ENCODE measurements around the gene NANOS3.

DNA sequence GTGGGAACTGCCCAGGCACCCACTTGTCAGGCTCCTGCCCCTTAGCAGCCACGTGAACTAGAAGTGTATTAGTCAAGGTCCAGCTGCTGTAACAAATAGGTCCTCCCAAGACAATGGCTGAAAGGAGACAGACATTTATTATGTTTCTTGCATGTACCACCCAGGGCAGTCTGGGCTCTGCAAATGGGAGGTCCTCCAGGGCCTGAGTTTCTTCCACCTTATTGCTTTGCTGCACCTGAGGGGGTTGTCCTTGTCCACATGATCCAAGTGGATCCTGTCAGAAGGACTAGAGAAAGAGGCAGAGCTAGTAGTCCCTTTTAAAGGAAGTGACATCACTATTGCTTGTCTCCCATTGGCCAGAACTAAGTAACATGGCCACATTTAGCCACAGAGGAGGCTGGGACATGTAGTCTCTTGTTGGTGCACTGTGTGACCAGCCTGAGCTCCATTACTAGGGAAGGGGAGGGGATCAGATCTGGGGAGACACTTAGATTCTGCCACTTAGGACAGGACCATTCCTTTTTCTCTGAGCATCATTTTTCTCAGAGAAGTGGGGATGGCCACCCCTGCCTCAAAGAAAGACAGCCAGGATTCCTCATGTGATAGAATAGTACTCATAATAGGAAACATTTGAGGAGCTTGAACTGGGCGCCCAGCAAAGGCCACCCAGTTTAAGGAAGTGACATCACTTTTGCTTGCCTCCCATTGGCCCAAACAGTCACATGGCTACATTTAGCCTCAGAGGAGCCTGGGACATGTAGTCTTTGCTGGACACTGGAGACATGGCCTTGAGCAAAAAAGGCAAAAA lies 44.2 kb downstream of the NANOS3 start:
- TF ChIP-seq RBBP5 (IDR thresholded peaks at IDR 0.05; ENCODE audit: borderline replicate concordance, insufficient read depth, low read length, poor library complexity, severe bottlenecking) (no peak), ZSCAN29 (IDR thresholded peaks at IDR 0.05) (no peak), ZNF766 (CRISPR knock-in tag; conservative IDR thresholded peaks at IDR 0.05) (no peak), TCF7 (IDR thresholded peaks at IDR 0.05; ENCODE audit: borderline replicate concordance) (no peak), MAFK (IDR thresholded peaks at IDR 0.05; ENCODE audit: low read length) (no peak)
- TF ChIP-seq, protein P1, sequence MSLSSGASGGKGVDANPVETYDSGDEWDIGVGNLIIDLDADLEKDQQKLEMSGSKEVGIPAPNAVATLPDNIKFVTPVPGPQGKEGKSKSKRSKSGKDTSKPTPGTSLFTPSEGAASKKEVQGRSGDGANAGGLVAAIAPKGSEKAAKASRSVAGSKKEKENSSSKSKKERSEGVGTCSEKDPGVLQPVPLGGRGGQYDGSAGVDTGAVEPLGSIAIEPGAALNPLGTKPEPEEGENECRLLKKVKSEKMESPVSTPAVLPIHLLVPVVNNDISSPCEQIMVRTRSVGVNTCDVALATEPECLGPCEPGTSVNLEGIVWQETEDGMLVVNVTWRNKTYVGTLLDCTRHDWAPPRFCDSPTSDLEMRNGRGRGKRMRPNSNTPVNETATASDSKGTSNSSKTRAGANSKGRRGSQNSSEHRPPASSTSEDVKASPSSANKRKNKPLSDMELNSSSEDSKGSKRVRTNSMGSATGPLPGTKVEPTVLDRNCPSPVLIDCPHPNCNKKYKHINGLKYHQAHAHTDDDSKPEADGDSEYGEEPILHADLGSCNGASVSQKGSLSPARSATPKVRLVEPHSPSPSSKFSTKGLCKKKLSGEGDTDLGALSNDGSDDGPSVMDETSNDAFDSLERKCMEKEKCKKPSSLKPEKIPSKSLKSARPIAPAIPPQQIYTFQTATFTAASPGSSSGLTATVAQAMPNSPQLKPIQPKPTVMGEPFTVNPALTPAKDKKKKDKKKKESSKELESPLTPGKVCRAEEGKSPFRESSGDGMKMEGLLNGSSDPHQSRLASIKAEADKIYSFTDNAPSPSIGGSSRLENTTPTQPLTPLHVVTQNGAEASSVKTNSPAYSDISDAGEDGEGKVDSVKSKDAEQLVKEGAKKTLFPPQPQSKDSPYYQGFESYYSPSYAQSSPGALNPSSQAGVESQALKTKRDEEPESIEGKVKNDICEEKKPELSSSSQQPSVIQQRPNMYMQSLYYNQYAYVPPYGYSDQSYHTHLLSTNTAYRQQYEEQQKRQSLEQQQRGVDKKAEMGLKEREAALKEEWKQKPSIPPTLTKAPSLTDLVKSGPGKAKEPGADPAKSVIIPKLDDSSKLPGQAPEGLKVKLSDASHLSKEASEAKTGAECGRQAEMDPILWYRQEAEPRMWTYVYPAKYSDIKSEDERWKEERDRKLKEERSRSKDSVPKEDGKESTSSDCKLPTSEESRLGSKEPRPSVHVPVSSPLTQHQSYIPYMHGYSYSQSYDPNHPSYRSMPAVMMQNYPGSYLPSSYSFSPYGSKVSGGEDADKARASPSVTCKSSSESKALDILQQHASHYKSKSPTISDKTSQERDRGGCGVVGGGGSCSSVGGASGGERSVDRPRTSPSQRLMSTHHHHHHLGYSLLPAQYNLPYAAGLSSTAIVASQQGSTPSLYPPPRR (CRISPR knock-in tag; IDR thresholded peaks at IDR 0.05; ENCODE audit: borderline replicate concordance) = no peak
